Measurements from ENCODE around the gene C1RL.

The C1RL gene

GRCh38 chr12:7131502-7131866 lies 22.5 kb upstream of the C1RL start:
- no peaks in the 10 kb centered on the region for H3K9me3 ChIP-seq
- no peaks in the 10 kb centered on the region for H3K4me1 ChIP-seq
- TF ChIP-seq, protein P1, sequence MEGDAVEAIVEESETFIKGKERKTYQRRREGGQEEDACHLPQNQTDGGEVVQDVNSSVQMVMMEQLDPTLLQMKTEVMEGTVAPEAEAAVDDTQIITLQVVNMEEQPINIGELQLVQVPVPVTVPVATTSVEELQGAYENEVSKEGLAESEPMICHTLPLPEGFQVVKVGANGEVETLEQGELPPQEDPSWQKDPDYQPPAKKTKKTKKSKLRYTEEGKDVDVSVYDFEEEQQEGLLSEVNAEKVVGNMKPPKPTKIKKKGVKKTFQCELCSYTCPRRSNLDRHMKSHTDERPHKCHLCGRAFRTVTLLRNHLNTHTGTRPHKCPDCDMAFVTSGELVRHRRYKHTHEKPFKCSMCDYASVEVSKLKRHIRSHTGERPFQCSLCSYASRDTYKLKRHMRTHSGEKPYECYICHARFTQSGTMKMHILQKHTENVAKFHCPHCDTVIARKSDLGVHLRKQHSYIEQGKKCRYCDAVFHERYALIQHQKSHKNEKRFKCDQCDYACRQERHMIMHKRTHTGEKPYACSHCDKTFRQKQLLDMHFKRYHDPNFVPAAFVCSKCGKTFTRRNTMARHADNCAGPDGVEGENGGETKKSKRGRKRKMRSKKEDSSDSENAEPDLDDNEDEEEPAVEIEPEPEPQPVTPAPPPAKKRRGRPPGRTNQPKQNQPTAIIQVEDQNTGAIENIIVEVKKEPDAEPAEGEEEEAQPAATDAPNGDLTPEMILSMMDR (IDR thresholded peaks at IDR 0.05; ENCODE audit: low read depth, low read length) = no peak
- H3K27me3 ChIP-seq = no peaks in the 10 kb centered on the region
- DNase-seq = no peak
- no peaks in the 10 kb centered on the region for H3K36me3 ChIP-seq
- peak overlapping the region; percentile 89 for H3K4me3 ChIP-seq (ENCODE audit: low read depth, low read length)

DNA sequence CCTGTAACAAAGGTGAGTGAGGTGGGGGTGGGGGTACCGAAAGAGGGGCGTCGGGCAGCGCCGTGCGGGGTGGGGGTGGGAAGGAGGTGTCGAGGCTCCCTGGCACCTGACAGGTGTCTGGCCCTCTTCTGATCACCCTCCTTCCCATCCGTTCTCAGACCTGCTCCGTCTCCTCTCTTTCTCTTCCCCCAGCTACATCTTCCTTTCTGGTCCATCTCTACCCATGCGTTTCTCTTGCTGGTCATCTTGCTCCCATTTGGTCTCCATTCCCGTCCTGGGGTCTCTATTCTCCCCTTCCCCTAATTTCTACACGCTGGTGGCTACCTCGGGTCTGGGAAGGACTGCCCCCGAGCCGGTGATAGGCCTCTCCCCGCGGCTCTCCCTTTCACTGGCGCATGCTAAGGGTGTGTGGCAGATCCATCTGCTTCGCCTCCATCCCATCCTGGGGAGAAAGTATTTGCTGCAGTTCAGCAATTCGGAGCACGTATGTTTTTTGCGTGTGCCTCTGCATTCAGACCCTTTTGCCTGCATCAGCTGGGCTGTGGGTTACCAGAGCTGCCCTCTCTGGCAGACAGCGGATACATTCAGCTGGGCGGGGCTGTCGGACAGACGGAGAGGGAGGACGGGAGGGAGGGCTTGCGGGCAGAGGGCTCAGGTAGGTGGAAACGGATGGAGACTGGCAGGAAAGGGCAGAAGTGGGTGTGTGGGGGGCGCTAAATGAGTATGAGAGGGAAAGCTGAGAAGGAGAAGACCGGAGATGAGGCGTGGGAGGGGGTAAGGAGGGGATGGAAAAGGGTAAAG lies 21.9 kb upstream of the C1RL start:
- H3K27me3 ChIP-seq = no peaks in the 10 kb centered on the region
- H3K9me3 ChIP-seq = no peaks in the 10 kb centered on the region
- no peaks in the 10 kb centered on the region for H3K36me3 ChIP-seq
- no peaks in the 10 kb centered on the region for H3K4me1 ChIP-seq
- peak overlapping the region; percentile 89 for H3K4me3 ChIP-seq (ENCODE audit: low read depth, low read length)
- TF ChIP-seq, protein P1 (IDR thresholded peaks at IDR 0.05; ENCODE audit: low read depth, low read length) = peak; percentile 6; the same call in 1 of the 2 replicates
- DNase-seq = peak; percentile 61

DNA sequence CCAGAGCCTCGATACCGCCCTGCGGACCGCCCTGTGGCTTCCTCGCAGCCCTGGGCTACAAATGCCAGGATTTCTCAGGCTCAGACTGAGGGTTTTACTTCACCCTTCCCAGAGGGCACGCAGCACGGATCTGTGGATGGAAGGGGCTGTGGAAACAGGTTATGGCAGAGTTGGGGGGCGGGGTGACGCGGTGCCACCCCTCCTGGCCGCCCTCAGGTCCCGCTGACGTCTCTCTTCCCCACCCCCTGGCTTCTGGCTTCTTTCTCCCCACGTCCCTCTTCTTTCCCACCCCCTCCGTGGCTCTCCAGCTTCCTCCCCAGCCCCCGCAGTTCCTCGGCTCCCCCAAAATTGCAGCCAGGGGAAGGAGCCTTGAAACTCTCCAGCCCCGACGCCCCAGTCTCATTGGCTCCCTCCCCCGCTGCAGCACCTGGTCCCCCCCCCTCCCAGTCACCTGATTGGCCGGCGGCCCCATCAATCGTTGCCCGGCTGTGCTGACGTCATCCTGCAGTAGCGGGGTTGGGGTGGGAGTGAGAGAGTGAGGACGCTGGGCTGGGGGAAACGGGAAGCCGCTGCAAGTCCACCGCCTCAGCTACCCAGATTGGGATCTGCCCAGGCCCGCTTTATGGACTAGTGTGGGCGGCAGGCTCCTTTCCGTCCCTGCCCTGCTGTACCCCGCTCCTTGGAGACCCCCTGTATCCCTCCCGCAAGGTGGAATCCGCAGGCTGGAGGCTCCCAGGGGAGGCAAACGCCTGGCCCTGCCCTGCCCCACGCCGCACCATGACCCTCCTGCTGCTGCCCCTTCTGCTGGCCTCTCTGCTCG lies 21.1 kb upstream of the C1RL start, which contains the start of gene CLSTN3:
TSS of gene CLSTN3 (plus strand) at position 500 of the 820 bp plus-strand sequence. CDS start at position 778, 278 bp downstream.
- DNase-seq = peak; percentile 87
- H3K9me3 ChIP-seq = no peaks in the 10 kb centered on the region
- no peaks in the 10 kb centered on the region for H3K4me1 ChIP-seq
- TF ChIP-seq, protein P1 (IDR thresholded peaks at IDR 0.05; ENCODE audit: low read depth, low read length) = no peak
- peak within 1 kb of the TSS; percentile 89 for H3K4me3 ChIP-seq (ENCODE audit: low read depth, low read length)
- H3K36me3 ChIP-seq = no peaks in the 10 kb centered on the region
- H3K27me3 ChIP-seq = no peaks in the 10 kb centered on the region

DNA sequence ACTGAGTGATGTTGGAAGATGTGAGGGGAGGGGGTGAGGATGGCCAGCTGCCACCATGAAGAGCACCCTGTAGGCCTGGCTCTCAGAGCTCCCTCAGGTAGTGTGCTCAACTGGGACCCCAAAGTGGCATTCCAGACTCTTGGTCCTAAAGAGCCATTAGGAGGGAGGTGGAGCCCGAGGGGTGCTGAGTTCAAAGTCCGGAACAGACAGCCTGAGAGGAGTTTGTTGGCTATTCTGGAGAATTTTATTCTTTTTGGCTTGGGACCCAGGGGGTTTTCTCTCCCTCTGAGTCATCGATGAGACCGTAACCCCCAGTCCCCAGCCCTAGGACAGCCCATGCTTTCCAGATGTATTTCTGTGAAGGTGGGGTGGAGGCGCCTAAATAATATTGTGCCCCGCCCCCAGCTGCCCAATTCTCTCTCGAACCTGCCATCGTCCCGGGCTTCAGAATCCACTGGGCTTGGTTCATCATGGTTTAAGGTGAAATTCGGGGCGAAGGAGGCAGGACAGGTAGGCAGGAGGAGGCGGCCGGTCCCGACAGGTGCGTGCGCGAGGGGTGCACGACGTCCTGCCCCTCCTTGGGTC lies 20.4 kb upstream of the C1RL start:
- H3K36me3 ChIP-seq = no peaks in the 10 kb centered on the region
- no peak for DNase-seq
- TF ChIP-seq, protein P1 (IDR thresholded peaks at IDR 0.05; ENCODE audit: low read depth, low read length) = no peak

GRCh38 chr12:7128681-7129286 lies 19.8 kb upstream of the C1RL start, which contains the start of gene RBP5:
TSS of gene RBP5 (minus strand) at chr12:7128889. CDS start at chr12:7128775, 114 bp downstream.
- Histone ChIP-seq H3K9me3 (no peaks in the 10 kb centered on the region), H3K27me3 (no peaks in the 10 kb centered on the region), H3K36me3 (no peaks in the 10 kb centered on the region), H3K4me3 (ENCODE audit: low read depth, low read length) (peak within 1 kb of the TSS; percentile 89), H3K4me1 (no peaks in the 10 kb centered on the region)
- no peak for DNase-seq
- TF ChIP-seq, protein P1 (IDR thresholded peaks at IDR 0.05; ENCODE audit: low read depth, low read length) = no peak

More for the DNA sequence above, 20.4 kb upstream of the C1RL start:
- no peaks in the 10 kb centered on the region for H3K4me1 ChIP-seq
- no peaks in the 10 kb centered on the region for H3K9me3 ChIP-seq
- peak overlapping the region; percentile 89 for H3K4me3 ChIP-seq (ENCODE audit: low read depth, low read length)
- H3K27me3 ChIP-seq = no peaks in the 10 kb centered on the region
